WI38 (cell line): ENCODE data around the gene FSIP1.

Experiments
- H3K4me3 ChIP-seq: 2 replicates; pipeline ENCODE4 v1.5.1; 2011; ENCODE audit warnings: low read depth, mild to moderate bottlenecking, control low read depth, low read length
- CTCF ChIP-seq: IDR thresholded peaks from 2 replicates; pipeline ENCODE4 v1.5.1; 2012; ENCODE audit warnings: low read depth, mild to moderate bottlenecking, control low read depth, low read length

The FSIP1 gene

DNA sequence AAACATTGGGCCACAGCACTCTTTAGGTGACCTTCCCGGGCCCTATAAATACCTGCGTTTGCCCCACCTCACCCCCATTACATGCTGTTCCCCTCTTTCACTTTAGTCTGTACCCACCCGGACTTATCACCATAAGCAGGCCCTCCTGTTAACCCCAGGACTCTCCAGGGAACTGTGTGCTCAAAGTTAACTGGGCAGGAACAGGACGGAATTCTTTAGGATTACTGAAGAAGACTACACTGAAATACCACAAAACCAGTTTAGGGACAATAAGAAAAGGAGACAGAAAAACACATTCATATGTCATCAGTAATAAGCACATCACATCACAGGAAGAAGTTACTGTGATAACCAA lies 45.5 kb downstream of the FSIP1 start:
- H3K4me3 ChIP-seq: no peak overlapping the region
- TF ChIP-seq CTCF: no peak

- no peak for TF ChIP-seq CTCF
- no peak overlapping the region for H3K4me3 ChIP-seq
Measured at GRCh38 chr15:39736412-39737195, 46.0 kb downstream of the FSIP1 start.

- no peak overlapping the region for H3K4me3 ChIP-seq
- no peak for TF ChIP-seq CTCF
Measured at GRCh38 chr15:39735120-39735717, 47.4 kb downstream of the FSIP1 start.

- TF ChIP-seq CTCF: no peak
- no peak overlapping the region for H3K4me3 ChIP-seq
Measured at GRCh38 chr15:39731266-39731665, 51.4 kb downstream of the FSIP1 start.

DNA sequence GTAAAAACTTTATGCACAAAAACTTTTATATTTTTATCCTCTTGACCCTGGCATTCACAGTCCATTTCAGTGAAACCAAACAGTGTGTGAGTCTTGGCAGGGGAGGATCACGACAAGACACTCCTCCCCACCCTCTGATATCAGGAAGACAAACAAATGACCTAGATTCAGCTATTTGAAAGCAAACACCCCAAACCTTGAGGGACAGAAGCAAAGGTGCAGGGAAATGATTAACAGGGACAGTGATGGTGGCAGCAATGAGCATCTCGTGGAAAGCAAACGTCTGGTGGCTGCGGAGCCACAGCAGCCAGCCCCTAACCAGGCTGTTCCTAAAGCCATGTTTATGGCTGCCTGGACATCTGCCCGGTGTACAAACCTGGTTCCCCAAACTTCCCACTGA lies 52.1 kb downstream of the FSIP1 start:
- no peak for TF ChIP-seq CTCF

DNA sequence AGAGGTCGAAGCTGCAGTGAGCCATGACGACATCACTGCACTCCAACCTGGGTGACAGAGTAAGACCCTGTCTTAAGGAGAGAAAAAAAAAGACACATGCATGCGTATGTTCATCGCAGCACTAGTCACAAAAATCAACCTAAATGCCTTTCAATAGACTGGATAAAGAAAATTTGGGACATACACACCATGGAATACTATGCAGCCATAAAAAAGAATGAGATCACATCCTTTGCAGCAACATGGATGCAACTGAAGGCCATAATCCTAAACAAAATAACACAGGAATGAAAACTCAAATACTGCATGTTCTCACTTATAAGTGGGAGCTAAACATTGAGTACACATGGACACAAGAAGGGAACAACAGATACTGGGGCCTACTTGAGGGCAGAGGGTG lies 53.1 kb downstream of the FSIP1 start:
- no peak overlapping the region for H3K4me3 ChIP-seq
- TF ChIP-seq CTCF: no peak

More for the DNA sequence above, 52.1 kb downstream of the FSIP1 start:
- H3K4me3 ChIP-seq: no peak overlapping the region

GRCh38 chr15:39728845-39729244 lies 53.8 kb downstream of the FSIP1 start:
- no peak overlapping the region for H3K4me3 ChIP-seq
- no peak for TF ChIP-seq CTCF
